ENCODE results near the gene ELAC1.
"Not testable (repeated sequence)": the region's sequence is repeated elsewhere in the genome, so short reads cannot be mapped to it uniquely, and the experiment has no call there.

ELAC1 gene

GRCh38 chr18:50967714-50968661 is at the start of gene ELAC1:
Gene ELAC1 (plus strand): TSS chr18:50968040. CDS start chr18:50974405, 6,365 bp downstream.
- H3K9me3 Mint-ChIP-seq = peaks cover 8% of the 10 kb centered on the region
- peaks cover 14% of the 10 kb centered on the region for H3K4me1 Mint-ChIP-seq
- DNase-seq (ENCODE audit: low spot score in 2 of 2) (peak; percentile 59 to 80), ATAC-seq (peak; percentile 96)
- peak within 1 kb of the TSS; percentile 64 for H3K27ac Mint-ChIP-seq
- H3K36me3 Mint-ChIP-seq = no peaks in the 10 kb centered on the region
- peak within 1 kb of the TSS; percentile 63 for H3K4me3 Mint-ChIP-seq

GRCh38 chr18:50918153-50918552 is 49.7 kb upstream of the ELAC1 start:
- DNase-seq (ENCODE audit: low spot score in 2 of 2) (no peak), ATAC-seq (no peak)
- H3K4me1 Mint-ChIP-seq = peaks cover 6% of the 10 kb centered on the region
- H3K9me3 Mint-ChIP-seq = no peaks in the 10 kb centered on the region
- H3K36me3 Mint-ChIP-seq = peaks cover 92% of the 10 kb centered on the region
- peak overlapping the region; percentile 30 for H3K27ac Mint-ChIP-seq
- H3K4me3 Mint-ChIP-seq = no peak overlapping the region

- no peaks in the 10 kb centered on the region for H3K4me1 Mint-ChIP-seq
- DNase-seq (ENCODE audit: low spot score in 2 of 2) = no peak
- H3K27ac Mint-ChIP-seq = no peak overlapping the region
- H3K36me3 Mint-ChIP-seq = peaks cover 100% of the 10 kb centered on the region
- no peak overlapping the region for H3K4me3 Mint-ChIP-seq
- H3K9me3 Mint-ChIP-seq = peaks cover 4% of the 10 kb centered on the region
- ATAC-seq = no peak
These were observed 43.5 kb upstream of the ELAC1 start for GRCh38 chr18:50924372-50924771.

GRCh38 chr18:50926521-50926920 is 41.3 kb upstream of the ELAC1 start:
- Mint-ChIP-seq H3K4me1 (no peaks in the 10 kb centered on the region), H3K27ac (no peak overlapping the region), H3K4me3 (no peak overlapping the region), H3K36me3 (peaks cover 85% of the 10 kb centered on the region), H3K9me3 (peaks cover 4% of the 10 kb centered on the region)
- no peak for ATAC-seq
- no peak for DNase-seq (ENCODE audit: low spot score in 2 of 2)

- Mint-ChIP-seq H3K9me3 (peaks cover 4% of the 10 kb centered on the region), H3K4me3 (no peak overlapping the region), H3K36me3 (peaks cover 74% of the 10 kb centered on the region), H3K4me1 (no peaks in the 10 kb centered on the region), H3K27ac (peak overlapping the region; percentile 61)
- no peak for DNase-seq (ENCODE audit: low spot score in 2 of 2)
- ATAC-seq = no peak
These were observed 39.3 kb upstream of the ELAC1 start for GRCh38 chr18:50928551-50928950.

- Mint-ChIP-seq H3K27ac (no peak overlapping the region), H3K4me1 (no peaks in the 10 kb centered on the region), H3K4me3 (no peak overlapping the region), H3K9me3 (no peaks in the 10 kb centered on the region), H3K36me3 (peaks cover 64% of the 10 kb centered on the region)
- no peak for ATAC-seq
- DNase-seq (ENCODE audit: low spot score in 2 of 2) = no peak
These were observed 34.2 kb upstream of the ELAC1 start for GRCh38 chr18:50933684-50934083.

- H3K4me3 Mint-ChIP-seq = no peak overlapping the region
- peaks cover 64% of the 10 kb centered on the region for H3K36me3 Mint-ChIP-seq
- no peak overlapping the region for H3K27ac Mint-ChIP-seq
- H3K9me3 Mint-ChIP-seq = no peaks in the 10 kb centered on the region
- no peak for DNase-seq (ENCODE audit: low spot score in 2 of 2)
- ATAC-seq = no peak
- H3K4me1 Mint-ChIP-seq = no peaks in the 10 kb centered on the region
These were observed 33.2 kb upstream of the ELAC1 start for GRCh38 chr18:50934545-50935211.

- no peak for ATAC-seq
- no peaks in the 10 kb centered on the region for H3K9me3 Mint-ChIP-seq
- H3K4me1 Mint-ChIP-seq = no peaks in the 10 kb centered on the region
- no peak overlapping the region for H3K27ac Mint-ChIP-seq
- H3K4me3 Mint-ChIP-seq = no peak overlapping the region
- no peak for DNase-seq (ENCODE audit: low spot score in 2 of 2)
- H3K36me3 Mint-ChIP-seq = peaks cover 70% of the 10 kb centered on the region
These were observed 32.2 kb upstream of the ELAC1 start for GRCh38 chr18:50935493-50936191.

GRCh38 chr18:50937183-50937582 is 30.7 kb upstream of the ELAC1 start:
- no peak for ATAC-seq
- no peak for DNase-seq (ENCODE audit: low spot score in 2 of 2)
- Mint-ChIP-seq H3K4me1 (no peaks in the 10 kb centered on the region), H3K4me3 (no peak overlapping the region), H3K9me3 (no peaks in the 10 kb centered on the region), H3K36me3 (peaks cover 86% of the 10 kb centered on the region), H3K27ac (peak overlapping the region; percentile 60)

- ATAC-seq (no peak), DNase-seq (ENCODE audit: low spot score in 2 of 2) (no peak)
- H3K9me3 Mint-ChIP-seq = no peaks in the 10 kb centered on the region
- no peaks in the 10 kb centered on the region for H3K4me1 Mint-ChIP-seq
- H3K4me3 Mint-ChIP-seq = no peak overlapping the region
- H3K27ac Mint-ChIP-seq = peak overlapping the region; percentile 60
- H3K36me3 Mint-ChIP-seq = peaks cover 88% of the 10 kb centered on the region
These were observed 28.9 kb upstream of the ELAC1 start for GRCh38 chr18:50938912-50939311.

GRCh38 chr18:50944245-50944932 is 23.5 kb upstream of the ELAC1 start:
- DNase-seq (ENCODE audit: low spot score in 2 of 2) = no peak
- Mint-ChIP-seq H3K9me3 (no peaks in the 10 kb centered on the region), H3K4me1 (no peaks in the 10 kb centered on the region), H3K27ac (peak overlapping the region; percentile 53), H3K36me3 (peaks cover 86% of the 10 kb centered on the region), H3K4me3 (no peak overlapping the region)
- no peak for ATAC-seq

GRCh38 chr18:50945918-50946317 is 21.9 kb upstream of the ELAC1 start:
- not testable (repeated sequence) for H3K27ac Mint-ChIP-seq; H3K4me1 Mint-ChIP-seq; H3K9me3 Mint-ChIP-seq; ATAC-seq; H3K4me3 Mint-ChIP-seq; DNase-seq (ENCODE audit: low spot score in 2 of 2)
- peaks cover 77% of the 10 kb centered on the region for H3K36me3 Mint-ChIP-seq

- H3K4me1 Mint-ChIP-seq = no peaks in the 10 kb centered on the region
- H3K36me3 Mint-ChIP-seq = peaks cover 58% of the 10 kb centered on the region
- no peak for DNase-seq (ENCODE audit: low spot score in 2 of 2)
- no peak overlapping the region for H3K27ac Mint-ChIP-seq
- no peak for ATAC-seq
- H3K4me3 Mint-ChIP-seq = no peak overlapping the region
- no peaks in the 10 kb centered on the region for H3K9me3 Mint-ChIP-seq
These were observed 19.9 kb upstream of the ELAC1 start for GRCh38 chr18:50947899-50948298.

GRCh38 chr18:50949185-50949584 is 18.7 kb upstream of the ELAC1 start:
- Mint-ChIP-seq H3K36me3 (peaks cover 49% of the 10 kb centered on the region), H3K9me3 (no peaks in the 10 kb centered on the region), H3K27ac (no peak overlapping the region), H3K4me3 (no peak overlapping the region), H3K4me1 (no peaks in the 10 kb centered on the region)
- ATAC-seq (no peak), DNase-seq (ENCODE audit: low spot score in 2 of 2) (no peak)

- no peak overlapping the region for H3K4me3 Mint-ChIP-seq
- no peak for ATAC-seq
- peaks cover 36% of the 10 kb centered on the region for H3K36me3 Mint-ChIP-seq
- H3K9me3 Mint-ChIP-seq = no peaks in the 10 kb centered on the region
- no peak for DNase-seq (ENCODE audit: low spot score in 2 of 2)
- H3K4me1 Mint-ChIP-seq = no peaks in the 10 kb centered on the region
- H3K27ac Mint-ChIP-seq = no peak overlapping the region
These were observed 17.2 kb upstream of the ELAC1 start for GRCh38 chr18:50950626-50951025.
